GM19328 (cell line): ENCODE measurements around the gene SCART1.
"Not testable (repeated sequence)": the region's sequence is repeated elsewhere in the genome, so short reads cannot be mapped to it uniquely, and the experiment has no call there.

ENCODE experiments used
- ATAC-seq: cut with Tn5 transposase; IDR thresholded peaks from one replicate; pipeline ENCODE4 v1.9.1; 2021; ENCODE audit warnings: mild to moderate bottlenecking, moderate library complexity; ENCODE audit not compliant: unreplicated experiment

The SCART1 gene

GRCh38 chr10:133453516-133454203, at the start of gene SCART1:
TSS of gene SCART1 (plus strand) at chr10:133453945. CDS start at chr10:133453998, 53 bp downstream.
- ATAC-seq = no peak

DNA sequence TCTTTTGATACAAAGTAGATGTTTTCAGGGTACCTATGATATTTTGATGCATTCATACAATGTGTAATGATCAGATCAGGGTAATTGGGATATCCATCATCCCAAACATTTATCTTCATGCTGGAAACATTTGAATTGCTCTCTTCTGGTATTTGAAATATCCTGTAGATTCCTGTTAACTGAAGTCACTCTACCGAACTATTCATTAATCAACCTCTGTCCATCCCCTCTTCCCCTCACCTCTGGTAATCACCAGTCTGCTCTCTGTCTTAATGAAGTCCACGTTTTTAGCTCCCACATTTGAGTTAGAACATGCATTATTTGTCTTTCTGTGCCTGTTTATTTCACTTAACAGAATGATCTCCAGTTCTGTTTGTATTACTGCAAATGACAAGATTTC, 48.5 kb upstream of the SCART1 start:
- ATAC-seq = no peak

GRCh38 chr10:133405844-133406527, 47.8 kb upstream of the SCART1 start:
- ATAC-seq = no peak

DNA sequence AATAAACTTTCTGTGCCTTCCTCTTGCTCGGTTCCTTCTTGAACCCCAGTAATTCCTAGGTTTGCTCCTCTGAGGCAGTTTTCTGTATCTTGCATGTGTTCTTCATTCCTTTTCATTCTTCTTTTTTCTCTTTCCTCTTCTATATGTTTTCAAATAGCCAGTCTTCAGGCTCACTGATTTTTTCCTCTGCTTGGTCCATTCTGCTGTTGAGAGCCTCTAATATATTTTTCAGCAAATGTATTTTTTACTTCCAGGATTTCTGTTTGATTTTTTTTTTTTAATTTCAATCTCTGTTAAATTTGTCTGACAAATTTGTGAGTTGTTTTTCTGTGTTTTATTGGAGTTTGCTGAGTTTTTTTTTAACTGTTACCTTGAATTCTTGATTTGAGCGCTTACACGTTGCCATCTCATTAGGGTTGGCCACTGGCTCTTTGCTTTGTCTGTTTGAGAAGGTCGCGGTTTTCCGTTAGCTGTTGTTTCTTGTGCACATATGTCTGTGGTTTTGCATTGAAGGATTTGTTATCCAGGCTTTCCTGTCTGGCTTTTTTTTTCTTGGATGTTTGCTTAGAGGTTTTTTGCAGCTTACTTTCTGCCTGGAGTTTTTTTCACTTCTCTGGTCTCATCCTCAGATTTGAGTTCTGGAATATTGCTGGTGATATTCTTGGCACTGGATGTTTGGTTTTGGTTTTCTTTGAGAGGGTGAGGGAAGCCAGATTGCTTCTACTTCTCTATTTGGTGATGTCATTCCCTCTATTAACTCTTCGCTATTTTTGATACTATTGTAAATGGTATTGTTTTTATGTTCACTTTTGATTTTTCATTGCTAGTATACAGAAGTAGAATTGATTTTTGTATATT, 42.0 kb upstream of the SCART1 start:
- ATAC-seq = no peak

- no peak for ATAC-seq
Observed at GRCh38 chr10:133412381-133412711, 41.4 kb upstream of the SCART1 start.

DNA sequence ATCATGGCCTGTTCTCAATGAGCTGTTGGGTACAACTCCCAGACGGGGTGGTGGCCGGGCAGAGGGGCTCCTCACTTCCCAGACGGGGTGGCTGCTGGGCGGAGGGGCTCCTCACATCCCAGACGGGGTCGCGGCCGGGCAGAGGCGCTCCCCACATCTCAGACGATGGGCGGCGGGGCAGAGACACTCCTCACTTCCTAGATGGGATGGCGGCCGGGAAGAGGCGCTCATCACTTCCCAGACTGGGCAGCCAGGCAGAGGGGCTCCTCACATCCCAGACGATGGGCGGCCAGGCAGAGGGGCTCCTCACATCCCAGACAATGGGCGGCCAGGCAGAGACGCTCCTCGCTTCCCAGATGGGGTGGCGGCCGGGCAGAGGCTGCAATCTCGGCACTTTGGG, 39.3 kb upstream of the SCART1 start:
- ATAC-seq = not testable (repeated sequence)

GRCh38 chr10:133415752-133416151, 38.0 kb upstream of the SCART1 start:
- ATAC-seq = no peak

- ATAC-seq = no peak
Observed at GRCh38 chr10:133418289-133418993, 35.3 kb upstream of the SCART1 start.

DNA sequence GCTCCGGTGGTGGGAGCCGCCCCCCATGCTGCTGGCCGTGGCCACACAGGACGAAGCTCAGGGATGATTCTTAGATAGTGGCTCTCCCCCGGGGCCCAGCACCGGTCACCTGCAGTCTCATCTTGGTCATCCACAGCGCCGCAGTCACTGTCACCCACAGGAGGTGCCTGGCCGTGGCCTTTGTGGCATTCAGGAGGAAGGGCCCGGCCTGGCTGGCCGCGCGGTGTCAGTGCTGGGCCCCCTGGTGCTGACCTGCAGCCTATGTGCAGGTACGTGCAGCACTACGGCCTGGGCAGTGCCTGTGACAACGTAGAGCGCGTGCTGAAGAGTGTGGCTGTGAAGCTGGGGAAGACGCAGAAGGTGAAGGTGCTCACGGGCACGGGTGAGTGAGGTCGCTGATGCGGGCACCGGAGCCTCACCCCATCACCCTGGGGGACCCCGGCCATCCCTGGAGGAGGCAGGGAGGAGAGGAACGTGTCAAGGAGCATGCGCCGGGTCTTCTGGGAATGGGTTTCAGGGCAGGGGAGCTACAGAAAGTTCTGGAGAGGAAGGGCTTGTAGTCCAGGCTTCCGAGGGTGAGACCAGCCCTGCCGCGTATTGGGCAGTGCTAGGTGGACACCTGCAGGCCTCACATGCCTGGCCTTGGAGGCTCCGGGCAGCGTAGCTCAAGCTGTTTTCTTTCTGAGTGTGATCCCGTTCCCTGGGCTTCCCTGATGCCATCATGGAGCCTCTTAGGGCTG, 34.4 kb upstream of the SCART1 start:
- no peak for ATAC-seq

DNA sequence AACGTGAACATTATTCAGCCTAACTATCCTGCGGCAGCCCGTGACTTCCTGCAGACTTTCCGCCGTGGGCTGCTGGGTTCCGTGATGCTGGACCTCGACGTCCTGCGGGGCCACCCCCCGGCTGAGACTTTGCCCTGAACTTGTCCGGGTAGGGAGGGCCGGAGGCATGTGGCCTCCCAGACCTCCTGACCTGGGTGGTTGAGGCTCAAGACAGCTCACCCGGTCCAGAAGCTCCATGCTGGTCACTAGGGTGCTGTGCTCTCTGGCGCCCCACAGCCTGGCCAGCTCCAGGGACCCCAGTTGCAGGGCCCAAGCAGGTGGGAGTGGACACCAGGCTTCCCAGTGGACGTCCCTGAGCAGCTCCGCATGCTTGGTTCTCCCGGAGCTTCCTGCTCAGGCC, 33.7 kb upstream of the SCART1 start:
- no peak for ATAC-seq

DNA sequence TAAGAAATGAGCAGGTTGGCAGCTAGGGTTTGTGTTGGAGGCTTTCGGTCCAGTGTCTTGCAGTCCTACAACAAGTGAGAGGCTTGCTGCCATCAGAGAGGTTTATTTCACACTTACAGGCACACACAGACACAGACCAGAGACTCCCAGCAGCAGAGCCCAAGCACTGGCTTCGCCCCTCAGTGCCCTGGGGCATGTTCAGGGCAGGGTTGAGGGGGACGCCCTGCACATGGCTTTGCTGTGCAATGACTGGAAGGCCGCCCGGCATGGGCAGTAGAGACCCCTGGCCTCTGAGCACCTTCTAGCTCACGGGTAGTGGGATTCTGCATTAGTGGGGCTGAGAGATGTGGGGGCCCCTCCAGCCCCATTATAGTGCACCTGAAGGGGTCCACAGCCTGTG, 33.2 kb upstream of the SCART1 start:
- no peak for ATAC-seq

GRCh38 chr10:133421336-133422222, 32.2 kb upstream of the SCART1 start:
- ATAC-seq = no peak

DNA sequence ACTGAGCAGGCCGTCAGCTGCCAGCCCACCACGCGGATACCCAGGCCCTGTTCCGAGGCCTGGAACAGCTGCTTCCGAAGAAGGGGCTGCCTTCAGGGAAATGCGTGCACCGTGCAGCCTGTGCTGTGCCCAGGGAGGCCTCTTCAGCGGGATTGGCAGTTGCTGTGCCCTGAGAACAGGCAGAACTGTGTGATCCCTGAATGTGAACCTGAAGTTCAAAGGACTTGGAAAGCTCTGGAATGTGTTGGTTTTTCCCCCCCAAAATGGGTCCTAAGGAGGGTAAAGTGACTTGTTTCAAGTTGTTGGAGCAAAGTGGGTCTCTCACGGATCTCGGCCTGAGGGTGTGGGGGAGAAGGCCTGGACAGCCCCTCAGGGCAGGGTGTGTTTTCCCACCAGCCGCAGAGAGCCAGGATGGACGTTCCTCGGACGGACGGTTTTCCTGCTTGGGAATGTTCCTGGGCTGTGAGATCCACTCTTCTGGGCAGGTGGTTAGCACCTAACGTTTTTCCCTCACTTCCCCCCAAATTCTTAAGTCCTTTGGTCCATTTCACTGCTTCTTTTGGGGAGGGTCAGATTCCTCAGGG, 31.4 kb upstream of the SCART1 start:
- no peak for ATAC-seq

DNA sequence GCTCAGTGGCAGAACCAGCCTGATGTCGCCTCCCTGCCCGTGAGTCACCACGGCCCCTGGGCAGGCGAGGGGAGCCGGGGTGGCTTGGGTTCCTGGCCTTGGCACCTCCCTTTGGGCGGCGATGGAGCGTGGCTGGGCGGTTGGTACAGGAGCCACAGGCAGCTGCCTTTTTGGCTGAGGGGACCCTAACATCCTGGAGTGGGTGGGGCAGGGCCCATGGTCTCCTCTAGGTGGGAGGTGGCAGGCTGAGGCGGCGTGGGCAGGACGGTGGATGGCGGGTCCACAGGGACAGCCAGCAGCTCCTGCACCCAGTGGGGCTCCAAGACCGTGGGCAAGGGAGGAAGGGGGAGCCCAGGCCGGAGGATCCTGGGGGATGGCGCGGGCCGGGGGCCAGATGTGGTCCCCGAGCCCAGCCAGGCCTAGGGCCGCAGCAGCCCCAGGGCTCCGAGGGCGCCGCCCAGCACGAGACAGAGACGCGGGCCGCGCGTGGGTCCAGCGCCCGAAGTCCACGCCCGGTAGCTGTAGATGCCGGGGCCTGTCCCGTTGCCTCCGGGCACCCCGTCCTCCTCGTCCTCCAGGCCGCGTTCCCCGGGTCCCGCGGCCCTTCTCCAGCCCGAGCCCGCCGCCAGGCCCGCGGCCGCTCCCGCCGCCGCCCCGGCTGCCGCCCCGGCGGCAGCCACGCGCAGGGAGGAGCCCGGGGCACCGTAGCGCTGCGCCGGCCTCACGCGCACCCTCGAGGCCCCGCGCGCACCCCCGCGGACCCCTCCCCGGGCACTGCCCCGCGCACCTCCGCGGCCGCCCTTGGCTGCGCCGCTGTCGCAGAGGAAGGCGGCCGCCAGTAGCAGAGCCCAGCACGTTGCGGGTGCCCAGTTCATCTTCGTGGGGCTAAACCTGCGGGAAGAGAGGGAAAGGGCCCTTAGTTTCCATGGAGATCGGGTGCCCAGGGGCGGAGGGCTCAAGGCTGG, 30.7 kb upstream of the SCART1 start:
- ATAC-seq = no peak

DNA sequence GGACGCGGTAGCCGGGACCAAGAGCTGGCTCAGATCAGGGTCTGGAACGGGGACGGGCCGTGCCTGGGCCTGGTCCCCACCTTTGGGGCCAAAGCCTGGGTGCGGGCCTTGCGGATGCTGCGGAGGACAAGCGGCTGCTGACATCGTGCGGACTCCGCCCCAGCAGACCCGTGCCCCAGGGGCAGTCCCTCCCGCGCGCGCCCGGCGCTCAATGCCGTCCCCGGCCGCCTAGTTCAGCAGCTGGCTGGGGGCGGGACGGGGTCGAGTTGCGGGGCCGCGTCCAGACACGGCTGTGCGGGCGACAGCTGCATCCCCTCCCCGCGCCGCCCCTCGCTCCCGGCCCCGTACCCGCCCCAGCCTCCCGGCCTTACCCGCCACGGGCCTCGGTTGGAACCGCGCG, 29.6 kb upstream of the SCART1 start:
- ATAC-seq = not testable (repeated sequence)

GRCh38 chr10:133424601-133425000, 29.1 kb upstream of the SCART1 start, which contains the start of gene SPRN:
TSS of gene SPRN (minus strand) at chr10:133424625. CDS start at chr10:133423681, 944 bp downstream.
- not testable (repeated sequence) for ATAC-seq

DNA sequence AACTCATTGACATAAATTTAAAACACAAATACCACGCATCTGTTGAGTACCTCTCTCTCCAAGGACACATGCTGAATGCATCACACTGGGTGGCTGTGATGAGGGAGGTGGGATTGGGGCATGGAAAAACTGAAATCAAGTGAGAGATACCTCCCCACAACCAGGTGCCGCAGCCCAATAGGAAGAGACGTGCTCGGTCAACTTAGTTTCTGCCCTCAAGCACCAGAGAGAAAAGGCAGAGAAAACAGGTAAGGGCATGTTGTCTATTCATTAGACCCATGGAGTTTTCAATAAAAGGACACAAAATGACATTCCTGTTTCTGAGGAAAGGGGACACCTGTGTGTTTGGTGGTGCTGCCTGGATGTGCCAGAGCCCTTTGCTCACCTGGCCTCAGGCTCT, 24.2 kb upstream of the SCART1 start:
- not testable (repeated sequence) for ATAC-seq
